Activated T-helper 1 cell treated with anti-CD3 and anti-CD28 coated beads, Interleukin-12 subunit alpha, Interleukin-12 subunit beta, Interleukin-2, Interleukin-4 antibody, amounts not matched to agents 30 ng/mL and 10 ng/mL and 1 ng/mL, durations not matched to agents 14 hours and 24 hours and 36 hours (primary cell): ENCODE data around the gene ERC1. TPM values are rescaled to one million over a fixed set of nuclear protein-coding genes. Genes with fewer than 3 reads are reported as not detected.

Experiments used
- DNase-seq: peaks from one replicate; pipeline ENCODE4 v3.0.0; 2021; ENCODE audit warnings: low spot score
- H3K27ac Mint-ChIP-seq: one replicate; pipeline ENCODE4 v1.8.0; 2021; ENCODE audit warnings: mild to moderate bottlenecking, mixed read lengths
- H3K27me3 Mint-ChIP-seq: one replicate; pipeline ENCODE4 v1.8.0; 2022; ENCODE audit warnings: mild to moderate bottlenecking, moderate library complexity, mixed read lengths; ENCODE audit not compliant: insufficient read depth
- H3K36me3 Mint-ChIP-seq: one replicate; pipeline ENCODE4 v1.8.0; 2021; ENCODE audit warnings: low read depth, mixed read lengths
- H3K4me1 Mint-ChIP-seq: one replicate; pipeline ENCODE4 v1.8.0; 2021; ENCODE audit warnings: low read depth, mixed read lengths
- H3K4me3 Mint-ChIP-seq: one replicate; pipeline ENCODE4 v1.8.0; 2021; ENCODE audit warnings: mild to moderate bottlenecking, moderate library complexity, mixed read lengths
- H3K9me3 Mint-ChIP-seq: one replicate; pipeline ENCODE4 v1.8.0; 2021; ENCODE audit warnings: mixed read lengths
- intact Hi-C: fragments of 100-400 bp; cut with micrococcal nuclease; formaldehyde crosslinking; loops from one replicate; pipeline ENCODE4 v1.15.1; 2024
- total RNA-seq: library from RNA; stranded (reverse); gene quantifications from 2 replicates; pipeline ENCODE4 v1.2.3, GENCODE V29; 2022

Gene ERC1
- total RNA-seq, 1 donor from 2014 or later = 33.6 TPM

DNA sequence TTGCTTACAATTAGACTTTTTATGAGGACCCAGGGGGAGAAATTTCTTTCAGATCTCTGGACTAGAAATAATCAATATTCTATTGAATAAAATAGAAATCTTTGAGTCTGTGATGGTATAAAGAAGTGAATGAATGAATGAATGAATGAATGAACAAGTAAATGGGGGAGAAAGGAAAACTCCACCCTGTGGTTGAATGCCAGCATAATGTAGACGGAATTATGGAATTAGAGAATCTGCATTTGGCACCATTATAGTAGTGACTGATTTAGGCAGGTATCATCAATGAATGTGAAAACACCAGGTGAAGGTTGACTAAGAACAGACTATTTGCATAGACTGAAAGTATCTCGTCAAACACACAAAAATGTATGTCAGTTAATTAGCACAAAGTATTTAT is 468.3 kb downstream of the ERC1 start:
- Mint-ChIP-seq H3K4me3 (no peak overlapping the region), H3K27me3 (no peaks in the 10 kb centered on the region), H3K4me1 (no peaks in the 10 kb centered on the region), H3K36me3 (peaks cover 3% of the 10 kb centered on the region), H3K9me3 (no peaks in the 10 kb centered on the region), H3K27ac (no peak overlapping the region)
- DNase-seq = no peak
- intact Hi-C loops = no loop called here

- H3K4me3 Mint-ChIP-seq = no peak overlapping the region
- no peaks in the 10 kb centered on the region for H3K9me3 Mint-ChIP-seq
- no peaks in the 10 kb centered on the region for H3K27me3 Mint-ChIP-seq
- H3K4me1 Mint-ChIP-seq = no peaks in the 10 kb centered on the region
- H3K27ac Mint-ChIP-seq = no peak overlapping the region
- intact Hi-C loops = no loop called here
- no peak for DNase-seq
- H3K36me3 Mint-ChIP-seq = peaks cover 3% of the 10 kb centered on the region
Observed at GRCh38 chr12:1463073-1463905, 472.3 kb downstream of the ERC1 start.

- H3K27ac Mint-ChIP-seq = no peak overlapping the region
- peaks cover 1% of the 10 kb centered on the region for H3K36me3 Mint-ChIP-seq
- H3K4me1 Mint-ChIP-seq = no peaks in the 10 kb centered on the region
- DNase-seq = no peak
- H3K27me3 Mint-ChIP-seq = no peaks in the 10 kb centered on the region
- H3K4me3 Mint-ChIP-seq = no peak overlapping the region
- H3K9me3 Mint-ChIP-seq = no peaks in the 10 kb centered on the region
- intact Hi-C loops = no loop called here
Observed at GRCh38 chr12:1464925-1465324, 473.9 kb downstream of the ERC1 start.

DNA sequence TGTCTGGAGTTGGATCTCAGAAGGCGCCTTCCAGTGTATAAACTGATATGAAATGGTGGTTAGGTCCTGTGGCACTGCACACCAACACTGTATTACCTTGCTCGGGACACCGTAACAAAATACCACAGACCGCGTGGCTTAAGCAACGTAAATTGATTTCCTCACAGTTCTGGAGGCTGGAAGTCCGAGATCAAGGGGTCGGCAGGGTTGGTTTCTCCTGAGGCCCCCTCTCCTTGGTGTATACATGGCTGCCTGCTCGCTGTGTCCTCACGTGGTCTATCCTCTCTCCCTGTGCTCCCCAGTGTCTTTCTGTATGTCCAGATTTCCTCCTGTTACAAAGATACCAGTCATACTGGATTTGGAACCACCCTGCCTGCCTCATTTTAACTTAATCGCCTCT is 475.0 kb downstream of the ERC1 start:
- intact Hi-C loops = no loop called here
- Mint-ChIP-seq H3K36me3 (no peaks in the 10 kb centered on the region), H3K4me1 (no peaks in the 10 kb centered on the region), H3K9me3 (no peaks in the 10 kb centered on the region), H3K27ac (no peak overlapping the region), H3K4me3 (no peak overlapping the region), H3K27me3 (no peaks in the 10 kb centered on the region)
- DNase-seq = no peak

DNA sequence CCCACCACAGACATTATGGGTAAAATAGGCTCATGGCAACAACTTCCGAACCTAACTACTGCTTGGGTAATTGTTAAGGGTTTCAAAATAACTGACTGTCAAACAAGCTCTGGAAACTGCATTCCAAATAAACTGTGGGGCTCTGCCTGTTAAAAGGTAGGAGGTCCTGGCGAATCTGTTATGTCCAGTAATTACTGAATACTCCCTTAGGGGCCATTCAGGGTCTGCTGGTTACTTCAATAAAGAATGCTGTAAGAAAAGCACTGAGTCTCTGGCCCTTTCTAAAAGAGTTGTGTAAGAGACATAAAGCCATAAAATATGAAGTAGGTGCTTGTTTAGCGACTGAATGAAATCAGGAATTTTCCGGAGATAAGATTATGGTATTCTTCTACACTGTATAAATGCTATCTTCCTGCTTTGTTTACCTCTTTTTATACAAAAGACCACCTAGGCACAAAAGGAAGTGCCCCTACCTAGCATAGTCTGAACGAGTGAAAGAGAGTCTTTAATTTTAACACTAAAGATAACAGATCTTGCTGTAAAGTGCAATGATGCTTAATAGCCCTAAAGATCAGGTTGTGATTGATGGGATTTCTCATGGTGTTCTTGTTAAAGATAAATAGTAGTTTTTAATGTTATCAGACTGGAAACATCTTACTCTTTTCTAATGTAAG is 475.6 kb downstream of the ERC1 start:
- DNase-seq = no peak
- no peak overlapping the region for H3K27ac Mint-ChIP-seq
- H3K36me3 Mint-ChIP-seq = no peaks in the 10 kb centered on the region
- H3K9me3 Mint-ChIP-seq = no peaks in the 10 kb centered on the region
- intact Hi-C loops = no loop called here
- H3K4me3 Mint-ChIP-seq = no peak overlapping the region
- no peaks in the 10 kb centered on the region for H3K4me1 Mint-ChIP-seq
- H3K27me3 Mint-ChIP-seq = no peaks in the 10 kb centered on the region

- Mint-ChIP-seq H3K4me1 (peaks cover 5% of the 10 kb centered on the region), H3K9me3 (no peaks in the 10 kb centered on the region), H3K27ac (no peak overlapping the region), H3K27me3 (no peaks in the 10 kb centered on the region), H3K4me3 (no peak overlapping the region), H3K36me3 (peaks cover under 1% of the 10 kb centered on the region)
- intact Hi-C loops = no loop called here
- DNase-seq = no peak
Observed at GRCh38 chr12:1467710-1468109, 476.7 kb downstream of the ERC1 start.

GRCh38 chr12:1469070-1469469 is 478.0 kb downstream of the ERC1 start:
- Mint-ChIP-seq H3K27ac (no peak overlapping the region), H3K9me3 (no peaks in the 10 kb centered on the region), H3K4me1 (peaks cover 6% of the 10 kb centered on the region), H3K4me3 (no peak overlapping the region), H3K27me3 (no peaks in the 10 kb centered on the region), H3K36me3 (peaks cover 1% of the 10 kb centered on the region)
- intact Hi-C loops = no loop called here
- no peak for DNase-seq

DNA sequence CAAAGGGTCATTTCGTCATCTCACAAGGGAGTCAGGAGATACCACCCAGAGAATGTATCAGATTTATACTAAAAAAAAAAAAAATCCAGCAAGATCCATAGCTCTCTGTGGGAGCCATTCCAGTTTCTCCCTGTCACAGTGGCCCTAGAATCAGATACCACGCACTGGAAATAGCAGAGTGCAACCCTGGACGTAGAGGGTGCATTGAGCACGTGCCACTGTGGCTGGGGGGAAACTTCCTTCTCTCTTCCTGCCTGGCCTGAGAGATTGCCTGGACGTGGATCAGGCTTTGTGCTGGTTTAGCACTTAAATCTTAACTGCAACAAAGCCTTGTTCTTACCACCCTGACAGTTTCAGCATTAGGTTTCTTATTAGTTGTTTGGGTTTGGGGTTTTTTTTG is 479.0 kb downstream of the ERC1 start:
- no peak overlapping the region for H3K4me3 Mint-ChIP-seq
- H3K4me1 Mint-ChIP-seq = peaks cover 6% of the 10 kb centered on the region
- no peaks in the 10 kb centered on the region for H3K9me3 Mint-ChIP-seq
- peaks cover 1% of the 10 kb centered on the region for H3K36me3 Mint-ChIP-seq
- intact Hi-C loops = loop anchor here (5.0 kb wide), 1 partner anchor 62 kb away; no protein-coding TSS in a partner anchor
- no peak for DNase-seq
- no peaks in the 10 kb centered on the region for H3K27me3 Mint-ChIP-seq
- H3K27ac Mint-ChIP-seq = no peak overlapping the region

DNA sequence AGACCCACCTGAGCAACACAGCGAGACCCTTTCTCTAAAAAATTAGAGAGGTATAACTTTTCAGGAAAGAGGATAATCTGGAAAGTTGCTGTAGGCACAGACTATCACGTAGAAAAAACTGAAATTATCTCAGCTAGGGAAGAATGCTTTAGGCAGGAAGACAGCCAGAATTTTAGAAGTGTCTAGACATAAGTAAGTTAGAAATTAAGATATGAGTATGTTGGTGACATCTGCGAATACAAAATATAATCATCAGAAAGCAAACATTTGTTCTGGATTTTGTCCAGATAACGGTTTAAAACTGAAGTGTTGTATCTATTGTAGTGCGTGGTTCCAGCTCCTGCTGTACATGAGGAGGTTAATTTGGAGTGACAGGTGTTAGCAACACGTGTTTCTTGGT is 480.2 kb downstream of the ERC1 start:
- Mint-ChIP-seq H3K4me1 (peaks cover 6% of the 10 kb centered on the region), H3K27me3 (no peaks in the 10 kb centered on the region), H3K4me3 (no peak overlapping the region), H3K9me3 (no peaks in the 10 kb centered on the region), H3K36me3 (peaks cover 1% of the 10 kb centered on the region), H3K27ac (no peak overlapping the region)
- DNase-seq = no peak
- intact Hi-C loops = loop anchor here (5.0 kb wide), 1 partner anchor 61 kb away; no protein-coding TSS in a partner anchor

- Mint-ChIP-seq H3K27ac (no peak overlapping the region), H3K27me3 (no peaks in the 10 kb centered on the region), H3K36me3 (peaks cover 1% of the 10 kb centered on the region), H3K9me3 (no peaks in the 10 kb centered on the region), H3K4me3 (peak overlapping the region; percentile 31), H3K4me1 (peaks cover 6% of the 10 kb centered on the region)
- peak; percentile 28 for DNase-seq
- intact Hi-C loops = loop anchor here (5.0 kb wide), 1 partner anchor 59 kb away; no protein-coding TSS in a partner anchor
Observed at GRCh38 chr12:1473418-1473817, 482.4 kb downstream of the ERC1 start.

DNA sequence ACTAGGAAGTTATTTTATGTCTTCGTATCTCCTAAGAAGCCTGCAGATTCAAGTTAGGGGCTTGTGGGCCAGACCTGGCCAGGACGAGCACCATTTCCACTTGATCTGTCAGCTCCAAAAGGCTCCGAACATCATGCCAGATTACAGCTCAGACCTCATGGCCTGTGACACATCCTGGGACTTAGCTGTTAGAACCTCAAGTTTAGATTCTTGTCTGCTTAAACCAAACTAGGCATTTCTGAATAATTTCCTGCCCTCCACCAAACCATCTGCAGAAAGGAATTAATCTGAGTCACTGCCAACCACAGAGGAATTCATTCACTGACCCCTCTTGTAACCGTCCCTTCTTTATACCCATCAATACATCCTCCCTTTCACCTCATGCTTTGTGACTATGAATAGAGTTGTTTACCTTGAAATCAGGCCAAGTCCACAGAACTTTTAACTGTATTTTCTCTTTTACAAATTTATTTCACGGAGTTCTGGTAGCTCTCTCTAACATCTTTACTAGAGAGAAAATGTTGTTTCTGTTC is 483.1 kb downstream of the ERC1 start:
- Mint-ChIP-seq H3K27ac (no peak overlapping the region), H3K4me1 (peaks cover 6% of the 10 kb centered on the region), H3K9me3 (no peaks in the 10 kb centered on the region), H3K4me3 (no peak overlapping the region), H3K27me3 (no peaks in the 10 kb centered on the region), H3K36me3 (peaks cover 1% of the 10 kb centered on the region)
- intact Hi-C loops = loop anchor here (1.0 to 5.0 kb wide), 3 partner anchors 58 to 247 kb away; no protein-coding TSS in a partner anchor
- DNase-seq = peak; percentile 16

GRCh38 chr12:1474574-1475153 is 483.6 kb downstream of the ERC1 start:
- no peak overlapping the region for H3K4me3 Mint-ChIP-seq
- no peaks in the 10 kb centered on the region for H3K27me3 Mint-ChIP-seq
- no peaks in the 10 kb centered on the region for H3K9me3 Mint-ChIP-seq
- H3K27ac Mint-ChIP-seq = no peak overlapping the region
- intact Hi-C loops = loop anchor here (1.0 to 5.0 kb wide), 3 partner anchors 58 to 247 kb away; no protein-coding TSS in a partner anchor
- peaks cover 6% of the 10 kb centered on the region for H3K4me1 Mint-ChIP-seq
- no peak for DNase-seq
- H3K36me3 Mint-ChIP-seq = peaks cover 1% of the 10 kb centered on the region

- Mint-ChIP-seq H3K27ac (no peak overlapping the region), H3K9me3 (no peaks in the 10 kb centered on the region), H3K27me3 (no peaks in the 10 kb centered on the region), H3K4me1 (no peaks in the 10 kb centered on the region), H3K36me3 (no peaks in the 10 kb centered on the region), H3K4me3 (no peak overlapping the region)
- DNase-seq = no peak
- intact Hi-C loops = no loop called here
Observed at GRCh38 chr12:1479645-1480044, 488.6 kb downstream of the ERC1 start.
